Measurements from ENCODE around the gene UNC93A.
"Not testable (repeated sequence)": the region's sequence is repeated elsewhere in the genome, so short reads cannot be mapped to it uniquely, and the experiment has no call there.

The UNC93A gene

GRCh38 chr6:167317172-167317571, 26.1 kb downstream of the UNC93A start:
- Histone ChIP-seq H3K4me3 (ENCODE audit: low read length in 2 of 2) (no peak overlapping the region), H3K27me3 (ENCODE audit: control insufficient read depth in 1 of 2, insufficient read depth in 2 of 2, low read length in 2 of 2) (no peaks in the 10 kb centered on the region), H3K9me3 (ENCODE audit: control insufficient read depth in 2 of 2, low read length in 2 of 2) (no peaks in the 10 kb centered on the region), H3K4me1 (ENCODE audit: control insufficient read depth, insufficient read depth, low read length) (peaks cover 3% of the 10 kb centered on the region), H3K36me3 (ENCODE audit: control insufficient read depth in 2 of 2, insufficient read depth in 2 of 2, low read length in 2 of 2) (no peaks in the 10 kb centered on the region), H3K9ac (ENCODE audit: low read length in 2 of 2) (no peak overlapping the region), H3K27ac (ENCODE audit: low read length) (no peak overlapping the region)

GRCh38 chr6:167318354-167318753, 27.2 kb downstream of the UNC93A start:
- not testable (repeated sequence) for H3K27ac ChIP-seq (ENCODE audit: low read length); H3K4me1 ChIP-seq (ENCODE audit: control insufficient read depth, insufficient read depth, low read length); H3K9me3 ChIP-seq (ENCODE audit: control insufficient read depth in 2 of 2, low read length in 2 of 2); H3K27me3 ChIP-seq (ENCODE audit: control insufficient read depth in 1 of 2, insufficient read depth in 2 of 2, low read length in 2 of 2); H3K36me3 ChIP-seq (ENCODE audit: control insufficient read depth in 2 of 2, insufficient read depth in 2 of 2, low read length in 2 of 2); H3K9ac ChIP-seq (ENCODE audit: low read length in 2 of 2); H3K4me3 ChIP-seq (ENCODE audit: low read length in 2 of 2)

GRCh38 chr6:167318856-167319255, 27.7 kb downstream of the UNC93A start:
- H3K9me3 ChIP-seq (ENCODE audit: control insufficient read depth in 2 of 2, low read length in 2 of 2); H3K9ac ChIP-seq (ENCODE audit: low read length in 2 of 2); H3K4me1 ChIP-seq (ENCODE audit: control insufficient read depth, insufficient read depth, low read length); H3K36me3 ChIP-seq (ENCODE audit: control insufficient read depth in 2 of 2, insufficient read depth in 2 of 2, low read length in 2 of 2); H3K4me3 ChIP-seq (ENCODE audit: low read length in 2 of 2); H3K27ac ChIP-seq (ENCODE audit: low read length); H3K27me3 ChIP-seq (ENCODE audit: control insufficient read depth in 1 of 2, insufficient read depth in 2 of 2, low read length in 2 of 2): not testable (repeated sequence)

GRCh38 chr6:167319856-167320753, 29.0 kb downstream of the UNC93A start:
- H3K4me3 ChIP-seq (ENCODE audit: low read length in 2 of 2); H3K9me3 ChIP-seq (ENCODE audit: control insufficient read depth in 2 of 2, low read length in 2 of 2); H3K36me3 ChIP-seq (ENCODE audit: control insufficient read depth in 2 of 2, insufficient read depth in 2 of 2, low read length in 2 of 2); H3K9ac ChIP-seq (ENCODE audit: low read length in 2 of 2); H3K4me1 ChIP-seq (ENCODE audit: control insufficient read depth, insufficient read depth, low read length); H3K27ac ChIP-seq (ENCODE audit: low read length); H3K27me3 ChIP-seq (ENCODE audit: control insufficient read depth in 1 of 2, insufficient read depth in 2 of 2, low read length in 2 of 2): not testable (repeated sequence)

- not testable (repeated sequence) for H3K27me3 ChIP-seq (ENCODE audit: control insufficient read depth in 1 of 2, insufficient read depth in 2 of 2, low read length in 2 of 2); H3K4me1 ChIP-seq (ENCODE audit: control insufficient read depth, insufficient read depth, low read length); H3K9me3 ChIP-seq (ENCODE audit: control insufficient read depth in 2 of 2, low read length in 2 of 2); H3K4me3 ChIP-seq (ENCODE audit: low read length in 2 of 2); H3K9ac ChIP-seq (ENCODE audit: low read length in 2 of 2); H3K27ac ChIP-seq (ENCODE audit: low read length); H3K36me3 ChIP-seq (ENCODE audit: control insufficient read depth in 2 of 2, insufficient read depth in 2 of 2, low read length in 2 of 2)
Observed at GRCh38 chr6:167320754-167321056, 29.6 kb downstream of the UNC93A start.

GRCh38 chr6:167321185-167321584, 30.1 kb downstream of the UNC93A start:
- not testable (repeated sequence) for H3K9me3 ChIP-seq (ENCODE audit: control insufficient read depth in 2 of 2, low read length in 2 of 2); H3K27ac ChIP-seq (ENCODE audit: low read length); H3K4me3 ChIP-seq (ENCODE audit: low read length in 2 of 2); H3K27me3 ChIP-seq (ENCODE audit: control insufficient read depth in 1 of 2, insufficient read depth in 2 of 2, low read length in 2 of 2); H3K36me3 ChIP-seq (ENCODE audit: control insufficient read depth in 2 of 2, insufficient read depth in 2 of 2, low read length in 2 of 2); H3K4me1 ChIP-seq (ENCODE audit: control insufficient read depth, insufficient read depth, low read length); H3K9ac ChIP-seq (ENCODE audit: low read length in 2 of 2)

- Histone ChIP-seq H3K27ac (ENCODE audit: low read length) (no peak overlapping the region), H3K4me1 (ENCODE audit: control insufficient read depth, insufficient read depth, low read length) (peaks cover 3% of the 10 kb centered on the region), H3K27me3 (ENCODE audit: control insufficient read depth in 1 of 2, insufficient read depth in 2 of 2, low read length in 2 of 2) (no peaks in the 10 kb centered on the region), H3K36me3 (ENCODE audit: control insufficient read depth in 2 of 2, insufficient read depth in 2 of 2, low read length in 2 of 2) (no peaks in the 10 kb centered on the region), H3K4me3 (ENCODE audit: low read length in 2 of 2) (no peak overlapping the region), H3K9ac (ENCODE audit: low read length in 2 of 2) (no peak overlapping the region), H3K9me3 (ENCODE audit: control insufficient read depth in 2 of 2, low read length in 2 of 2) (no peaks in the 10 kb centered on the region)
Observed at GRCh38 chr6:167323111-167323510, 32.0 kb downstream of the UNC93A start.

- Histone ChIP-seq H3K4me1 (ENCODE audit: control insufficient read depth, insufficient read depth, low read length) (no peaks in the 10 kb centered on the region), H3K36me3 (ENCODE audit: control insufficient read depth in 2 of 2, insufficient read depth in 2 of 2, low read length in 2 of 2) (no peaks in the 10 kb centered on the region), H3K27ac (ENCODE audit: low read length) (no peak overlapping the region), H3K9me3 (ENCODE audit: control insufficient read depth in 2 of 2, low read length in 2 of 2) (no peaks in the 10 kb centered on the region), H3K9ac (ENCODE audit: low read length in 2 of 2) (no peak overlapping the region), H3K4me3 (ENCODE audit: low read length in 2 of 2) (no peak overlapping the region), H3K27me3 (ENCODE audit: control insufficient read depth in 1 of 2, insufficient read depth in 2 of 2, low read length in 2 of 2) (no peaks in the 10 kb centered on the region)
Observed at GRCh38 chr6:167324111-167324510, 33.0 kb downstream of the UNC93A start.

- no peak overlapping the region for H3K27ac ChIP-seq (ENCODE audit: low read length)
- H3K4me3 ChIP-seq (ENCODE audit: low read length in 2 of 2) = no peak overlapping the region
- H3K9ac ChIP-seq (ENCODE audit: low read length in 2 of 2) = no peak overlapping the region
- H3K27me3 ChIP-seq (ENCODE audit: control insufficient read depth in 1 of 2, insufficient read depth in 2 of 2, low read length in 2 of 2) = no peaks in the 10 kb centered on the region
- no peaks in the 10 kb centered on the region for H3K36me3 ChIP-seq (ENCODE audit: control insufficient read depth in 2 of 2, insufficient read depth in 2 of 2, low read length in 2 of 2)
- no peaks in the 10 kb centered on the region for H3K9me3 ChIP-seq (ENCODE audit: control insufficient read depth in 2 of 2, low read length in 2 of 2)
- H3K4me1 ChIP-seq (ENCODE audit: control insufficient read depth, insufficient read depth, low read length) = no peaks in the 10 kb centered on the region
Observed at GRCh38 chr6:167325766-167326165, 34.7 kb downstream of the UNC93A start.

GRCh38 chr6:167327391-167327790, 36.3 kb downstream of the UNC93A start:
- Histone ChIP-seq H3K27ac (ENCODE audit: low read length) (no peak overlapping the region), H3K9me3 (ENCODE audit: control insufficient read depth in 2 of 2, low read length in 2 of 2) (no peaks in the 10 kb centered on the region), H3K4me3 (ENCODE audit: low read length in 2 of 2) (no peak overlapping the region), H3K4me1 (ENCODE audit: control insufficient read depth, insufficient read depth, low read length) (no peaks in the 10 kb centered on the region), H3K27me3 (ENCODE audit: control insufficient read depth in 1 of 2, insufficient read depth in 2 of 2, low read length in 2 of 2) (no peaks in the 10 kb centered on the region), H3K9ac (ENCODE audit: low read length in 2 of 2) (no peak overlapping the region), H3K36me3 (ENCODE audit: control insufficient read depth in 2 of 2, insufficient read depth in 2 of 2, low read length in 2 of 2) (no peaks in the 10 kb centered on the region)

GRCh38 chr6:167328086-167328485, 37.0 kb downstream of the UNC93A start:
- H3K36me3 ChIP-seq (ENCODE audit: control insufficient read depth in 2 of 2, insufficient read depth in 2 of 2, low read length in 2 of 2) = no peaks in the 10 kb centered on the region
- no peaks in the 10 kb centered on the region for H3K27me3 ChIP-seq (ENCODE audit: control insufficient read depth in 1 of 2, insufficient read depth in 2 of 2, low read length in 2 of 2)
- H3K9me3 ChIP-seq (ENCODE audit: control insufficient read depth in 2 of 2, low read length in 2 of 2) = no peaks in the 10 kb centered on the region
- H3K9ac ChIP-seq (ENCODE audit: low read length in 2 of 2) = no peak overlapping the region
- H3K4me3 ChIP-seq (ENCODE audit: low read length in 2 of 2) = no peak overlapping the region
- H3K4me1 ChIP-seq (ENCODE audit: control insufficient read depth, insufficient read depth, low read length) = no peaks in the 10 kb centered on the region
- no peak overlapping the region for H3K27ac ChIP-seq (ENCODE audit: low read length)

Measured in stomach smooth muscle (tissue), 2 donors.